HG03432 (cell line): Measurements from ENCODE around the gene SLC4A9.
"Not testable (repeated sequence)": the region's sequence is repeated elsewhere in the genome, so short reads cannot be mapped to it uniquely, and the experiment has no call there.

Experiments used
- ATAC-seq: cut with Tn5 transposase; IDR thresholded peaks from one replicate; pipeline ENCODE4 v1.9.1; 2021; ENCODE audit warnings: mild to moderate bottlenecking, moderate library complexity; ENCODE audit not compliant: unreplicated experiment

SLC4A9 gene

DNA sequence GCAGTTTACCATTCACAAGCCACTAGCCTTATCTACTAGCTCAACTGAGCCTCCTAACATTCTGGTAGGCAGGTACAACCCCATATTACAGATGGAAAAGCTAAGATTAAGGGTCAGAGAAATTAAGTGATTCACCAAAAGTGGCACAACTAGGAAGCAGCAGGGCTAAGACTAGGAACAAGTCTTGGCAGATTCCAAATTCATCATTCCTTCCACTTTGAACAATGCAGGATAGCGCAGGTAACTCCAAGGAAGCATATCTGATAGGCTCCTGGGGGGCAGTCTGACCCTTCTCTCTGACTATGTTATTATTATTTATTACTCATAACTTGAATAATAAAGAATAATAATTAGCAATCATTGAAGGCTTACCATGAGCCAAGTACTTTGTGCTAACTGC is 22.1 kb upstream of the SLC4A9 start:
- no peak for ATAC-seq

- ATAC-seq: no peak
These were observed 21.7 kb upstream of the SLC4A9 start for GRCh38 chr5:140338336-140338735.

DNA sequence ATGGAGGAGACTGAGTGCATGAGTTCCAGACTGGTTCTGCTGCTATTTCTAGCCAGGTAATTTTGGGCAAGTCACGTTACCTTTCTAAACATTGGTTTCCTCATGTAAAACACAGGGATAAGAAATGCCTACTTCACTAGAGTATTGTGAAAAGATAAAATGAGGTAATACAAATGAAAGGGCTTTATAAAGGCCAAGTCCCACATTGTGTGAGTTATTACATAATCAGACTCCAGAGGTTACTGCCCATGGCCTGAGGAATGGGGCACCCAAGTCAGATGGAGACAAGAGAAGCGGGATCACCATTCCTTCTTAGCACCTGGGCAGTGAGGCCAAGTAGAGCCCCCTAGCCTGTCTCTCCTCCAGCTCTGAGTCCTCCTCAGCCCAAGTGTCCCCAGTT is 21.1 kb upstream of the SLC4A9 start:
- ATAC-seq: no peak

GRCh38 chr5:140339636-140340035 is 20.4 kb upstream of the SLC4A9 start:
- ATAC-seq: no peak

DNA sequence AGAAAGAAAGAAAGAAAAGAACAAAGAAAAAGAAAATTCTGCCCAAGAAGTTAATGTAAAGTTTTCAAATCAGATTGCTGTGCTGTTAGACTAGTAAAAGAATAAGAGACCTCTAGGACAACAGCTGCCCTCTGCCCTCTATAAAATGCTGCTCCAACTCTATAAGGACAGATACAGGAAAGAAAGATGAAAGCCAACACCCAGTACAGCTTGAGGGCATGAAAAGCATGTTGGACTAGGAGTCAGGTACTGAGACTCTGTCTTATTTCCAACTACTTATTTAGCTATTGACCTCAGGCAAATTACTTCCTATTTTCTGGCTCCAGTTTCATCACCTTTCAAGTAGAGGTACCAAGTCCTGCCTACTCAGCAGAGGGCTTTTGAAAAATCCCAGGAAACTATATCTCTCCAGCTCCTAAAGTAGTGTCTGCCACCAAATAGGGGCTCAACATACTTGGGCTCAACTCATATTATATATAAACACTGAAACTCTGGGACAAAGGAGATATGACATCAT is 19.3 kb upstream of the SLC4A9 start:
- no peak for ATAC-seq

- no peak for ATAC-seq
These were observed 18.4 kb upstream of the SLC4A9 start for GRCh38 chr5:140341591-140341990.

- ATAC-seq: no peak
These were observed 17.7 kb upstream of the SLC4A9 start for GRCh38 chr5:140342287-140342686.

DNA sequence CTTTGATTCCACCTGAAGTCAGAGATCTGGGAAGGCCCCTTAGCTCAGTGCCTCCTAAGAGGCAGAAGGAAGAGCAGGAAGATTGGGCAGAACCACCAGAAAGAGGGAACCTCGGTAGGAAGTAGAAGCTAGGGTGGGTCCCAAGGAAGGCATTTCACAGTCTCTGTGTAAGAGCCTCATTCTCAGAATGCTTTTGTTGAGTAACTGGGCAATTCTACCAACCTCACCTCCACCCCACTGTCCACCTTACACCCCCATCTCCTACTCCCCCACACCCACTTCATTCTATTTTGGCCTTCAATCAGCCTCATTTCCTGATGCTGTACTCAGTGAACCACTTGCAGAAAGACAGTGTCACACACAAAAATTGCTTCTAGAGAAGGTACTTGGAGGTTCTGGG is 17.1 kb upstream of the SLC4A9 start:
- ATAC-seq: no peak

DNA sequence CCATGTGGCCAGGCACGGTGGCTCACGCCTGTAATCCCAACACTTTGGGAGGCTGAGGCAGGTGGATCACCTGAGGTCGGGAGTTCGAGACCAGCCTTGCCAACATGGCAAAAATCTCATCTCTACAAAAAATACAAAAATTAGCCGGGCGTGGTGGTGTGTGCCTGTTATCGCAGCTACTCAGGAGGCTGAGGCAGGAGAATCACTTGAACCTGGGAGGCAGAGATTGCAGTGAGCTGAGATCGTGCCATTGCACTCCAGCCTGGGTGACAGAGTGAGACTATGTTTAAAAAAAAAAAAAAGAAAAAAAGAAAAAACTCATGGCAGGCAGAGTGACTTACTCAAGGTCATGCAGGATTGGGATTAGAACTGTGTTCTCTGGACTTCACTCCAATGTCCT is 16.1 kb upstream of the SLC4A9 start:
- not testable (repeated sequence) for ATAC-seq

DNA sequence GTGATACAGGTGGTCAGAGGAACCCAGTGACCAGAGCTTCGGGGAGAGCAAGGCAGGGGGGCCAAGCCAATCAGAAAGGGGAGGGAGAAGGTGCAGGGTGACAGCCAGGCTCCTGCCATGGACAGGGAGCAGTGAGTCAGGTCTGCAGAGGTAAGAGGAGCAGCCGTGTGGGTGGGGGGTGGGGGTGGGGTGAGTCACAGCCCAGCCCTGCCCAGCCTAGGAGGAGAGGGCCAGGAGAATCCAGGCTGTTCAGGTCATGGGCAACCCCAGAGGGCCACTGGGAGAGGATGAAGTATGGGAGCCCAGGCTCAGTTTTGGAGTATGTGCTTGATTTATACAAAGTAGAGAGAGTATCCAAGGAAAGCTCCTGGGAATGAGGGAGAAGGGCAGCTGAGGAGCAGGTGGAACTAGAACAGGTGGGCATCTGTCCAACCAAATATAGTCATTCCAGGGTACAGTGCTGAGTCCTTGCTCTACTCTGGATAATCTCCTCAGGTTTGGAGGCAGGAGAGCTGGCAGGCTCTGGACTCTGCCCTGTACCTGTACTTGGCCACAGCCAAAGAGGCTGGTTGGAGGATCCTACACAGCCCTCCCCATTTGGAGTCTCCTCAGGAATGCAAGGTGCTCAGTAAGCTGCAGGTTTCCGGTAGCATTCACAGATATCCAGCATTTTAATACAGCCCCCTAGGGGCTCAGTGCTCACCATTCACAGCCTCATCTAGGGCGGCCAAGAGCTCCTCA is 15.1 kb upstream of the SLC4A9 start:
- ATAC-seq: no peak

DNA sequence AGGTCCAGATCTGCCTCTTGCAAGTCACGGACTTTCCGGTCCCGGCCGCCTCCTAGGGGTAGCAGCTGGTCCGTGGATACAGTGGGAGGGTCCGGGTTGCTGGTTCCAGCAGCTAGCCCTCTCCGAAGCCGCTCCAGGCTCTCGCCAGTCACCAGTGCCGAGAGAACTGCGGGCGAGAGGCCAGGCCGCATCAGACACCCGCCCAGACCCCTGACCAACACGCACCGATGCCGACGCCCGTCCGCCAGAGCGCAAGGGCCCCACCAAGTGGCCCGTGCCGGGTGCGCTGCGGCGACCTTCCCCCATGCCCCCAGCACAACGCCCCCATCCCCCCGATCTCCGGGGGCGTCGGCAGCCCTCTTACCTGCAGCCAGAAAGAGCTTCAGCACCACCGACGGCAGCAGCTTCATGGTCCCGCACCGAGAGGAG is 14.1 kb upstream of the SLC4A9 start:
- peak; percentile 32 for ATAC-seq

DNA sequence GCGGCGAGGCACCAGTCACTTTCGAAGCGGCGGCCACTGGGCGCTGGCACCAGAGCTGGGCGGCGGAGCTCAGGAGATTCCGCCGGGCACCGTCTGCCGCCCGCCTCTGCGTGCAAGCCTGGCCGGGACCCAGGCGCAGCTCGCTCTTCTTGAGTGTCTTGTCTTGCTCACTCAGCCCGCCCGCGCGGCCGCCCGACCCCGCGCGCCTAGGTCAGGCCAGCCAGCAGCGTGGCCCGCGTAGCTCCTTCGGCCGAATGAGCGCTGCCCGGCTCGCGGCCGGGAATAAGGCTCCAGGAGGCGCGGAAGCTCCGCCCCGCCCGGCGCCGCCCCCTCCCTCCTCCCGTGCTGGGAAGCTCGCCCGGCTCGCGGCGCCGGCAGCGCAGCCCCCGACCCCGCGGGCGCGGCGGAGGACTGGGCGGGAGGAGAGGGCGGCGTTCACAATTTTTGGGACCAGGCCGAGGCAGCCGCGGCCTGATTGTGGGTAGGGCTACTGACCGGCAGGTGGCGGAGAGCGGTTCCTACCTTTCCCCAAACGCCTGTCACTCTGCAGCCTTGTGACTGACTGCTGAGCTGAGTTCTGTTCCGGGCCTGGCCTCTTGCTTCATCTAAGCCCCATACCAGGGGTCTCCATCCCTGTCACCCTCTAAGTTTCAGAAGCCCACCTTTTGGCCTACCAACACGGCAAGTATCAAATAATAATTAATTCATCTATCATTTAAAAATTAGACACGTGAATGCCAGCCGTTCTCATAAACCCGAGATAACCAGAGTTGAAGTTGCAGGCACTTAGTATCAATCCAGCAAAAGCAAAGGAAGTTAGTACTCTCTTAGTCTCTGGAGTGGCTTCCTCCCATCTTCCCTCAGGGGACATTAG is 13.4 kb upstream of the SLC4A9 start, which contains the start of gene HBEGF:
Gene HBEGF, minus strand, starts transcription at position 256 of the 874 bp plus-strand sequence. CDS start 275 bp downstream, outside the sequence.
- peak; percentile 78 for ATAC-seq

- ATAC-seq: no peak
These were observed 12.6 kb upstream of the SLC4A9 start for GRCh38 chr5:140347360-140347759.

GRCh38 chr5:140348104-140348503 is 11.9 kb upstream of the SLC4A9 start:
- no peak for ATAC-seq

GRCh38 chr5:140349244-140349643 is 10.8 kb upstream of the SLC4A9 start:
- ATAC-seq: no peak

GRCh38 chr5:140351609-140352334 is 8.2 kb upstream of the SLC4A9 start:
- ATAC-seq: peak; percentile 68

DNA sequence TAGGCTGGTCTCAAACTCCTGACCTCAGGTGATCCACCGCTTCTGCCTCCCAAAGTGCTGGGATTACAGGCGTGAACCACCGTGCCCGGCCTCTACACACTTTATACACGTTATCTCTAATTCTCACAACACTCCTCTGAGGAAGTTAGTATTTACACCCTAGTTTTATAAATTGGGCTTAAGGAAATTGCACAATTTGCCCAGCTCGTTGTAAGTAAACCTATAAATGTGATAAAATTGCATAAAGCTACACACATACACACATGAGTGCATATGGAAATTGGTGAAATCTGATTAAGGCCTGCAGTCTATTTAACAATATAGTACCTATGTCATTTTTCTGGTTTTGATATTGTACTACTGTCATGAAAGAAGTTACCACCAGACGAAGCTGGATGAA is 4.4 kb upstream of the SLC4A9 start:
- no peak for ATAC-seq

GRCh38 chr5:140356853-140357725 is 2.9 kb upstream of the SLC4A9 start:
- peak; percentile 30 for ATAC-seq

DNA sequence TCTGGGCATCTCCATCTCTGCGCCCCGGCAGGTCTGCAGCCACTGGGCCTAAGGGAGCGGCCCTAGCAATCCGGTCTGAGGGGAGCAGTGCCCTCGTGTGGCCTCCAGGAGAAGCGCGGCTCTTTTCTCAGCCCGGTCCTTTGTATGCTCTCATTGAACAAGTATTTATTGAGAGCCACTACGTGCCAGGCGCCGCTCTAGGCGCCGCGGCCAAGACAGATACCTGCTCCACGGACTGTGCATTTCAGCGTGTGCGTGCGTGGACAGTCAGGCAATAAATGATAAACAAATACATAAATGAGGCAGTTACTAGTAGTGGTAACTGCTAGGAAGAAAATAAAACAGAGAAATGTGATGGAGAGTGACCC is 2.3 kb upstream of the SLC4A9 start:
- peak; percentile 96 for ATAC-seq

- ATAC-seq: no peak
These were observed 1.2 kb upstream of the SLC4A9 start for GRCh38 chr5:140358738-140359310.
